OCI-LY7 (cell line): ENCODE results near the gene DROSHA.

ENCODE experiments used
- EZH2phosphoT487 ChIP-seq: fragments of 200-600 bp; sonication (generic); IDR thresholded peaks from 2 replicates; pipeline ENCODE4 v1.6.1; 2018; ENCODE audit warnings: low read depth, borderline replicate concordance, mild to moderate bottlenecking, mixed run types, antibody characterized with exemption, low read length, moderate library complexity, mixed read lengths
- TF ChIP-seq, protein P1 (sequence below): fragments of 200-600 bp; sonication (generic); conservative IDR thresholded peaks from 2 replicates; pipeline ENCODE4 v1.5.1; 2014; ENCODE audit warnings: mild to moderate bottlenecking, antibody characterized with exemption, low read length, moderate library complexity, mixed read lengths

DNA sequence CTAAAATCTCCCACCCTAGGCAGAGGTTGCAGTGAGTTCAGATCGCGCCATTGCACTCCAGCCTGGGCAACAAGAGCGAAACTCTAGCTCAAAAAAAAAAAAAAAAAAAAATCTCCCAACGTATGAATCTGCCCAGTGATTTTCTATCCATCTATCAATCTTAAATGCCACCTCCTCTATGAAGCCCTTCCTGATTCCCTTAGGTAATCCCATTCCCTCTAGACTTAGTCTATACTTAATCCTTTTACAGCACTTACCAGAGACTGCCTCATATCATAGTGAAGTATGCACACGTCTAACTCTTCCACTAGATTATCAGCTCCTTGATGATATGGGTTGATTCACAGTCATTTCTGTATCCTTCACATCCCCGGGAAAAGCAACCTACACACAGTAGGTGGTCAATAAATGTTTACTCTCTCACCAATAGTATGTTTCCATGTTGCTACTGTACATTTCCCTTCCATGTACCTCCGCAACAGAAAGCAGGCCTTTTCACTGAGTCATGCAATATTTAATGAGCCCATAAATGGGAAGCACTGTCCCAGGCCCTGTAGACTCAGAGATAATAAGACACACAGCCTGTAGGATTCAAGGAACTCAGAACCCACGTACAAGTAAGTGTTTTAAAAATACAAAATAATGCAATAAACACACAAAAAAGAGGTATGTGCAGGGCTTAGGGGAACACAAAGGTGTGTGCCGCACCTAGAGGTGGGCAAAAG, 1.2 kb downstream of the DROSHA start:
- TF ChIP-seq, protein P1, sequence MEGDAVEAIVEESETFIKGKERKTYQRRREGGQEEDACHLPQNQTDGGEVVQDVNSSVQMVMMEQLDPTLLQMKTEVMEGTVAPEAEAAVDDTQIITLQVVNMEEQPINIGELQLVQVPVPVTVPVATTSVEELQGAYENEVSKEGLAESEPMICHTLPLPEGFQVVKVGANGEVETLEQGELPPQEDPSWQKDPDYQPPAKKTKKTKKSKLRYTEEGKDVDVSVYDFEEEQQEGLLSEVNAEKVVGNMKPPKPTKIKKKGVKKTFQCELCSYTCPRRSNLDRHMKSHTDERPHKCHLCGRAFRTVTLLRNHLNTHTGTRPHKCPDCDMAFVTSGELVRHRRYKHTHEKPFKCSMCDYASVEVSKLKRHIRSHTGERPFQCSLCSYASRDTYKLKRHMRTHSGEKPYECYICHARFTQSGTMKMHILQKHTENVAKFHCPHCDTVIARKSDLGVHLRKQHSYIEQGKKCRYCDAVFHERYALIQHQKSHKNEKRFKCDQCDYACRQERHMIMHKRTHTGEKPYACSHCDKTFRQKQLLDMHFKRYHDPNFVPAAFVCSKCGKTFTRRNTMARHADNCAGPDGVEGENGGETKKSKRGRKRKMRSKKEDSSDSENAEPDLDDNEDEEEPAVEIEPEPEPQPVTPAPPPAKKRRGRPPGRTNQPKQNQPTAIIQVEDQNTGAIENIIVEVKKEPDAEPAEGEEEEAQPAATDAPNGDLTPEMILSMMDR: no peak
- no peak for TF ChIP-seq EZH2phosphoT487
